Neuronal stem cell (in vitro differentiated cells): ENCODE measurements around the gene C16orf90.
A peak's percentile ranks its signal among the peaks of the same experiment; 100 is the strongest.
"Not testable (repeated sequence)": the region's sequence is repeated elsewhere in the genome, so short reads cannot be mapped to it uniquely, and the experiment has no call there.

Experiments used
- DNase-seq: peaks from one replicate; pipeline ENCODE4 v3.0.0-alpha.2; 2013; ENCODE audit warnings: low spot score
- H2AFZ ChIP-seq: one replicate; pipeline ENCODE4 v1.6.1; 2013; ENCODE audit warnings: mild to moderate bottlenecking, low read length, inconsistent platforms
- H2AK5ac ChIP-seq: 2 replicates; pipeline ENCODE4 v1.6.1; 2013; ENCODE audit warnings: low read depth, mild to moderate bottlenecking, inconsistent platforms, low read length, moderate library complexity, mixed read lengths
- H2BK120ac ChIP-seq: 2 replicates; pipeline ENCODE4 v1.6.1; 2013; ENCODE audit warnings: low read depth, mild to moderate bottlenecking, inconsistent platforms, low read length, moderate library complexity, mixed read lengths
- H2BK12ac ChIP-seq: one replicate; pipeline ENCODE4 v1.6.1; 2013; ENCODE audit warnings: low read length, inconsistent platforms
- H2BK15ac ChIP-seq: 2 replicates; pipeline ENCODE4 v1.6.1; 2013; ENCODE audit warnings: mild to moderate bottlenecking, low read length, inconsistent platforms, mixed read lengths
- H2BK5ac ChIP-seq: one replicate; pipeline ENCODE4 v1.6.1; 2013; ENCODE audit warnings: inconsistent platforms, mild to moderate bottlenecking, low read length, moderate library complexity
- H3K14ac ChIP-seq: one replicate; pipeline ENCODE4 v1.6.1; 2013; ENCODE audit warnings: low read length, inconsistent platforms
- H3K18ac ChIP-seq: 2 replicates; pipeline ENCODE4 v1.6.1; 2013; ENCODE audit warnings: low read length, inconsistent platforms
- H3K23ac ChIP-seq: 2 replicates; pipeline ENCODE4 v1.6.1; 2013; ENCODE audit warnings: low read depth, mild to moderate bottlenecking, mixed read lengths, low read length, inconsistent platforms; ENCODE audit not compliant: poor library complexity
- H3K27ac ChIP-seq: replicated peaks from 3 replicates; pipeline ENCODE4 v1.5.1; 2013; ENCODE audit warnings: low read length, inconsistent platforms
- H3K27me3 ChIP-seq, 3 experiments: 2 replicates each; pipeline ENCODE4 v1.6.1; 2013; ENCODE audit warnings: low read length in 3 of 3, mild to moderate bottlenecking in 2 of 3, inconsistent platforms in 1 of 3, low read depth in 1 of 3, mixed read lengths in 1 of 3, moderate library complexity in 1 of 3; ENCODE audit not compliant: control insufficient read depth in 3 of 3, insufficient read depth in 3 of 3
- H3K36me3 ChIP-seq, 2 donors: replicated peaks in 1 of 2; 2 replicates each; pipeline ENCODE4 v1.6.1; 2013; ENCODE audit warnings: low read length in 2 of 2; ENCODE audit not compliant: control insufficient read depth in 2 of 2, insufficient read depth in 2 of 2
- H3K4ac ChIP-seq: 2 replicates; pipeline ENCODE4 v1.6.1; 2013; ENCODE audit warnings: inconsistent platforms, mild to moderate bottlenecking, low read length, moderate library complexity
- H3K4me1 ChIP-seq, 2 donors: 1 replicate in 1 of 2; 2 replicates in 1 of 2; pipeline ENCODE4 v1.6.1; 2013; ENCODE audit warnings: low read length in 2 of 2, low read depth in 1 of 2; ENCODE audit not compliant: control insufficient read depth in 2 of 2, insufficient read depth in 1 of 2
- H3K4me2 ChIP-seq: one replicate; pipeline ENCODE4 v1.6.1; 2013; ENCODE audit warnings: mild to moderate bottlenecking, low read length, inconsistent platforms; ENCODE audit not compliant: insufficient read depth, poor library complexity, severe bottlenecking
- H3K4me3 ChIP-seq, 2 donors: 2 replicates each; pipeline ENCODE4 v1.5.1; 2013; ENCODE audit warnings: low read length in 2 of 2, mild to moderate bottlenecking in 2 of 2, inconsistent platforms in 1 of 2, moderate library complexity in 1 of 2
- H3K79me1 ChIP-seq: one replicate; pipeline ENCODE4 v1.6.1; 2013; ENCODE audit warnings: low read depth, mild to moderate bottlenecking, inconsistent platforms, low read length, moderate library complexity
- H3K9ac ChIP-seq: one replicate; pipeline ENCODE4 v1.6.1; 2013; ENCODE audit warnings: mild to moderate bottlenecking, low read depth, low read length, inconsistent platforms; ENCODE audit not compliant: poor library complexity
- H3K9me3 ChIP-seq, 2 donors: replicated peaks in 1 of 2; 2 replicates each; pipeline versions ENCODE3 to v1.6.1; 2013; ENCODE audit warnings: low read length in 2 of 2, mild to moderate bottlenecking in 2 of 2, inconsistent platforms in 1 of 2, low read depth in 1 of 2, mixed read lengths in 1 of 2, moderate library complexity in 1 of 2; ENCODE audit not compliant: control insufficient read depth in 2 of 2, insufficient read depth in 1 of 2
- H4K8ac ChIP-seq: one replicate; pipeline ENCODE4 v1.6.1; 2013; ENCODE audit warnings: low read depth, mild to moderate bottlenecking, inconsistent platforms, low read length, moderate library complexity
- H4K91ac ChIP-seq: one replicate; pipeline ENCODE4 v1.6.1; 2013; ENCODE audit warnings: low read length, low read depth, mild to moderate bottlenecking, inconsistent platforms; ENCODE audit not compliant: poor library complexity
- WGBS, 2 donors: extraction: QIAGEN DNeasy Blood & Tissue Kit; methylation state at CpG; one replicate each; pipeline ENCODE4 v1.1.7; 2013; ENCODE audit warnings: missing lambda C conversion rate in 2 of 2, mixed read lengths in 1 of 2; ENCODE audit not compliant: insufficient read length in 2 of 2, insufficient replicate concordance in 1 of 2; ENCODE audit errors: extremely low coverage in 2 of 2; 5-methylcytosine and 5-hydroxymethylcytosine counted together

The C16orf90 gene

DNA sequence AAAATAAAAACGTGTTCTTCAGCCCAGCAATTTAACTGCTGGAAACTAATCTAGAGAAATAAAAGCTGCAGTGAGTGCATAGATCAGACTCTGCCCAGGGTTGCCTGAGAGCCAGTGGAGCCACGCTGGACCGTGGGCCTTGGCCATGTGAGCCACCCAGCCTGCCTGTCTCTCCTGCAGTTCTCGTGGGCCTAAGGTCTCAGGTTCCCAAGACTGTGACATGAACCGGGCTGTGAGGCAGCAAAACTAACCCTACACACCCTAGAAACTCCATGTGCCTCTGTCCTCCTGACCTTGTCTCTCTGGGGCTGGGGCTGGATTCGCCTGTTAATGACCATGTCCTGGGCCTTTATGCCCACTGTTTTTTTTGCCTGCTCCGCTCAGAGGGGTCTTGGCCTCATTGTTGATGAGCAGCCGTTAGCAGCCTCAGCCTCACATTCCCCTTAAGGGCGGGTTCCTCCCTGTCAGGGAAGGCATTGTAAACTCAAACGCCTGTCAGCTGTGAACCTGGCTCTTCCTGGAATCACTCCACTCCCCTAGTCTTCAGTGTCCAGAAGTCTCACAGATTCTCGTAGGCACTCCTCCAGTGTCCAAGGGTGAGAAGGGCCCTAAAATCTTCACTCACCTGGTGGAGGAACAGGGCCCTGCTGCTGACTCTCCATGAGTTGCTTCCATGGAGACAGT lies 16.9 kb downstream of the C16orf90 start:
- Histone ChIP-seq H2AFZ (no peak overlapping the region), H4K8ac (no peak overlapping the region), H3K27me3 (no peaks in the 10 kb centered on the region), H2BK12ac (no peak overlapping the region), H3K9me3 (no peaks in the 10 kb centered on the region), H3K27ac (no peak overlapping the region), H3K36me3 (peaks cover 22 to 50% of the 10 kb centered on the region in 2 donors), H3K23ac (peak overlapping the region; percentile 80), H3K14ac (peak overlapping the region; percentile 71), H3K4me1 (no peaks in the 10 kb centered on the region), H3K9ac (no peak overlapping the region), H3K79me1 (peaks cover 17% of the 10 kb centered on the region), H2BK120ac (no peak overlapping the region), H2BK5ac (no peak overlapping the region), H3K4me2 (no peak overlapping the region), H2AK5ac (no peak overlapping the region), H3K18ac (no peak overlapping the region), H4K91ac (no peak overlapping the region), H2BK15ac (no peak overlapping the region), H3K4me3 (no peak overlapping the region), H3K4ac (no peak overlapping the region)
- no CpG with 5 or more reads among the region's 11 CpGs for whole genome bisulfite sequencing, 2 donors
- DNase-seq, result no peak

GRCh38 chr16:3476409-3476808 lies 18.9 kb downstream of the C16orf90 start:
- peaks cover 0 to 2% of the 10 kb centered on the region in 2 donors for H3K9me3 ChIP-seq
- no peak overlapping the region for H2BK12ac ChIP-seq
- DNase-seq, result no peak
- no peak overlapping the region for H2AK5ac ChIP-seq
- peak overlapping the region; percentile 17 for H3K23ac ChIP-seq
- no peaks in the 10 kb centered on the region for H3K4me1 ChIP-seq
- H3K36me3 ChIP-seq, result peaks cover 9 to 36% of the 10 kb centered on the region in 2 donors
- no peak overlapping the region for H3K14ac ChIP-seq
- no peak overlapping the region for H3K9ac ChIP-seq
- no peak overlapping the region for H3K4me2 ChIP-seq
- no peak overlapping the region for H3K4me3 ChIP-seq
- no peak overlapping the region for H2BK15ac ChIP-seq
- H3K79me1 ChIP-seq, result peaks cover 24% of the 10 kb centered on the region
- H3K18ac ChIP-seq, result no peak overlapping the region
- H3K4ac ChIP-seq, result no peak overlapping the region
- no peak overlapping the region for H4K8ac ChIP-seq
- no peak overlapping the region for H4K91ac ChIP-seq
- WGBS, 2 donors, result no CpG with 5 or more reads among the region's 3 CpGs
- H2BK120ac ChIP-seq, result no peak overlapping the region
- no peak overlapping the region for H2AFZ ChIP-seq
- peak overlapping the region; percentile 24 for H2BK5ac ChIP-seq
- H3K27ac ChIP-seq, result no peak overlapping the region
- no peaks in the 10 kb centered on the region for H3K27me3 ChIP-seq

DNA sequence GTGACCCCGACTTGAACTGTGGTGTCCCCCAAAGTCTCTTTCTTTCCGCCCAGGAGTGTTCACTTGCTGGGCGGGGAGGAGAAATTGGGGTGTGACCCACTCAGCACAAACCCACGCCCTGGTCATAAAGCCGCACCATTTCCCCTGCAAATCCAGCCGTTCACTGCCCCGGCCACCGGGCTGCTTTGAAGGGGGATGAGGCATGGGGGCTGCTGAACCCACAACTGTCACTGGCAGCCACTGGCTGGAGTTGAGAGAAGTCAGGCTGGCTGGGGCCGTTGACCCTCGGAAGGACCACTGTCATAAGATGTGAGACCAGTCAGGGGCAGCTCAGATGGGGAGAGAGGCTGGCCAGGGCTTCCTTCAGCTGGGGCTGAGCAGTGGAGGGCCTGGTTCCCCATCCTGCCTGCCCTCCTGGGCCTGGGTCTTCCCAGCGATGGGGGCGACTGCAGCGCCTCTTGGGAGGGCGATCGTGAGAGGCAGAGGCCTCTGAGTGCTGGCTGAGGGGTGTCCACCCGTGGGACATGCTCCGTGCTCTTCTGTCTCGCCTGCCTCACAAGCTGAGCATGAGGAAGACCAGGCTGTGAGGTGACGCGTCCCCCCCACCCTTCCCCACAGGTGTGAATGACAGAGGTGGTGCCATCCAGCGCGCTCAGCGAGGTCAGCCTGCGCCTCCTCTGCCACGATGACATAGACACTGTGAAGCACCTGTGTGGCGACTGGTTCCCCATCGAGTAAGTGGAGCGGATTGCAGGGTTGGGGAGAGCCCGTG lies 19.5 kb downstream of the C16orf90 start:
- no peak overlapping the region for H3K4ac ChIP-seq
- no peak for DNase-seq
- peaks cover 9 to 30% of the 10 kb centered on the region in 2 donors for H3K36me3 ChIP-seq

GRCh38 chr16:3474870-3475269 lies 20.4 kb downstream of the C16orf90 start:
- H3K4me2 ChIP-seq, H2BK120ac ChIP-seq, H2BK15ac ChIP-seq, H3K27me3 ChIP-seq, H3K27ac ChIP-seq, H3K23ac ChIP-seq, H2AFZ ChIP-seq, H4K8ac ChIP-seq, H3K14ac ChIP-seq, H3K9ac ChIP-seq, H3K4me3 ChIP-seq, H3K4me1 ChIP-seq, H3K9me3 ChIP-seq, DNase-seq, H3K4ac ChIP-seq, H4K91ac ChIP-seq, H2BK12ac ChIP-seq, H3K18ac ChIP-seq, H2AK5ac ChIP-seq, H2BK5ac ChIP-seq: not testable (repeated sequence)
- no CpG with 5 or more reads among the region's 7 CpGs for WGBS, 2 donors
- peaks cover 9 to 30% of the 10 kb centered on the region in 2 donors for H3K36me3 ChIP-seq
- H3K79me1 ChIP-seq, result peaks cover 27% of the 10 kb centered on the region

More for the DNA sequence above, 19.5 kb downstream of the C16orf90 start:
- H3K18ac ChIP-seq, result no peak overlapping the region
- H3K23ac ChIP-seq, result peak overlapping the region; percentile 17
- no peak overlapping the region for H3K9ac ChIP-seq
- H3K27ac ChIP-seq, result no peak overlapping the region
- no peak overlapping the region for H4K8ac ChIP-seq
- no peak overlapping the region for H2AK5ac ChIP-seq
- no peak overlapping the region for H2BK15ac ChIP-seq
- H2BK12ac ChIP-seq, result no peak overlapping the region
- H2AFZ ChIP-seq, result no peak overlapping the region
- no peak overlapping the region for H2BK120ac ChIP-seq
- no peaks in the 10 kb centered on the region for H3K27me3 ChIP-seq
- H3K9me3 ChIP-seq, result peaks cover 0 to 2% of the 10 kb centered on the region in 2 donors
- H3K79me1 ChIP-seq, result peaks cover 24% of the 10 kb centered on the region
- H3K4me1 ChIP-seq, result no peaks in the 10 kb centered on the region
- no peak overlapping the region for H3K4me3 ChIP-seq
- WGBS, 2 donors, result no CpG with 5 or more reads among the region's 29 CpGs
- peak overlapping the region; percentile 24 for H2BK5ac ChIP-seq
- H3K4me2 ChIP-seq, result no peak overlapping the region
- no peak overlapping the region for H4K91ac ChIP-seq
- no peak overlapping the region for H3K14ac ChIP-seq
